Peyer's patch (tissue), 4 donors: Measurements from ENCODE around the gene CACNG4.

Experiments
- POLR2A ChIP-seq, 2 donors: fragments of 450-650 bp; IDR thresholded peaks; one replicate each; pipeline ENCODE4 v1.5.1; 2017; ENCODE audit warnings: antibody characterized with exemption in 2 of 2, mild to moderate bottlenecking in 2 of 2, moderate library complexity in 2 of 2
- TF ChIP-seq, protein P1 (sequence below), 6 experiments: fragments of 450-650 bp in 4 of 6; fragments of 200-600 bp in 2 of 6; sonication (generic) in 1 of 6; IDR thresholded peaks; one replicate each; pipeline ENCODE4 v1.5.1; 2017 to 2019; ENCODE audit warnings: antibody characterized with exemption in 6 of 6, mild to moderate bottlenecking in 3 of 6, moderate library complexity in 1 of 6

- TF ChIP-seq, protein P1, sequence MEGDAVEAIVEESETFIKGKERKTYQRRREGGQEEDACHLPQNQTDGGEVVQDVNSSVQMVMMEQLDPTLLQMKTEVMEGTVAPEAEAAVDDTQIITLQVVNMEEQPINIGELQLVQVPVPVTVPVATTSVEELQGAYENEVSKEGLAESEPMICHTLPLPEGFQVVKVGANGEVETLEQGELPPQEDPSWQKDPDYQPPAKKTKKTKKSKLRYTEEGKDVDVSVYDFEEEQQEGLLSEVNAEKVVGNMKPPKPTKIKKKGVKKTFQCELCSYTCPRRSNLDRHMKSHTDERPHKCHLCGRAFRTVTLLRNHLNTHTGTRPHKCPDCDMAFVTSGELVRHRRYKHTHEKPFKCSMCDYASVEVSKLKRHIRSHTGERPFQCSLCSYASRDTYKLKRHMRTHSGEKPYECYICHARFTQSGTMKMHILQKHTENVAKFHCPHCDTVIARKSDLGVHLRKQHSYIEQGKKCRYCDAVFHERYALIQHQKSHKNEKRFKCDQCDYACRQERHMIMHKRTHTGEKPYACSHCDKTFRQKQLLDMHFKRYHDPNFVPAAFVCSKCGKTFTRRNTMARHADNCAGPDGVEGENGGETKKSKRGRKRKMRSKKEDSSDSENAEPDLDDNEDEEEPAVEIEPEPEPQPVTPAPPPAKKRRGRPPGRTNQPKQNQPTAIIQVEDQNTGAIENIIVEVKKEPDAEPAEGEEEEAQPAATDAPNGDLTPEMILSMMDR (IDR thresholded peaks at IDR 0.05), result no peak
- TF ChIP-seq POLR2A (IDR thresholded peaks at IDR 0.05), result no peak
Observed at GRCh38 chr17:67041941-67042899, 77.7 kb downstream of the CACNG4 start.
